Spleen (tissue), 13 donors: ENCODE measurements around the gene FRMD5. TPM values are rescaled to one million over a fixed set of nuclear protein-coding genes. Genes with fewer than 3 reads are reported as not detected.
A peak's percentile ranks its signal among the peaks of the same experiment; 100 is the strongest.
"Not testable (repeated sequence)": the region's sequence is repeated elsewhere in the genome, so short reads cannot be mapped to it uniquely, and the experiment has no call there.

ENCODE experiments used
- DNase-seq: peaks from one replicate; pipeline ENCODE4 v3.0.0-alpha.2; 2020
- H3K27ac ChIP-seq, 8 donors: fragments of 200-600 bp; sonication (generic) in 7 of 8; 1 replicate in 4 of 8; 2 replicates in 4 of 8; pipeline versions ENCODE4 v1.5.0 to v1.8.0; 2016 to 2021; ENCODE audit warnings: inconsistent platforms in 4 of 8, mild to moderate bottlenecking in 4 of 8, moderate library complexity in 1 of 8
- H3K27me3 ChIP-seq, 7 donors: fragments of 200-600 bp; sonication (generic) in 6 of 7; replicated peaks in 1 of 7; 1 replicate in 4 of 7; 2 replicates in 3 of 7; pipeline versions ENCODE4 v1.5.0 to v1.8.0; 2016 to 2021; ENCODE audit warnings: inconsistent platforms in 3 of 7, mild to moderate bottlenecking in 1 of 7
- H3K36me3 ChIP-seq, 6 donors: fragments of 200-600 bp; sonication (generic) in 5 of 6; 1 replicate in 4 of 6; 2 replicates in 2 of 6; pipeline versions ENCODE4 v1.5.0 to v1.8.0; 2016 to 2021; ENCODE audit warnings: inconsistent platforms in 2 of 6
- H3K4me1 ChIP-seq, 6 donors: fragments of 200-600 bp; sonication (generic) in 5 of 6; 1 replicate in 3 of 6; 2 replicates in 3 of 6; pipeline versions ENCODE4 v1.5.0 to v1.8.0; 2016 to 2021; ENCODE audit warnings: inconsistent platforms in 3 of 6
- H3K4me3 ChIP-seq, 8 donors: fragments of 200-600 bp; sonication (generic) in 7 of 8; 1 replicate in 4 of 8; 2 replicates in 4 of 8; pipeline versions ENCODE4 v1.5.0 to v1.8.0; 2016 to 2021; ENCODE audit warnings: inconsistent platforms in 4 of 8, mild to moderate bottlenecking in 4 of 8, moderate library complexity in 2 of 8
- H3K9me3 ChIP-seq, 8 donors: fragments of 200-600 bp; sonication (generic) in 7 of 8; 1 replicate in 4 of 8; 2 replicates in 4 of 8; pipeline versions ENCODE4 v1.5.0 to v1.8.0; 2016 to 2021; ENCODE audit warnings: inconsistent platforms in 4 of 8
- CTCF ChIP-seq, 11 experiments: fragments of 200-600 bp in 7 of 11; fragments of 450-650 bp in 4 of 11; sonication (generic) in 4 of 11; IDR thresholded peaks in 8 of 11; conservative IDR thresholded peaks in 3 of 11; 1 replicate in 7 of 11; 2 replicates in 4 of 11; pipeline versions ENCODE4 v1.4.0 to v1.8.0; 2016 to 2021; ENCODE audit warnings: antibody characterized with exemption in 11 of 11, inconsistent platforms in 4 of 11, mild to moderate bottlenecking in 1 of 11
- POLR2A ChIP-seq, 3 donors: fragments of 450-650 bp; IDR thresholded peaks; one replicate each; pipeline ENCODE4 v1.5.1; 2017; ENCODE audit warnings: antibody characterized with exemption in 3 of 3, mild to moderate bottlenecking in 1 of 3
- POLR2AphosphoS5 ChIP-seq, 3 donors: sonication (generic); formaldehyde crosslinking; IDR thresholded peaks; one replicate each; pipeline ENCODE4 v1.5.1; 2017; ENCODE audit warnings: antibody characterized with exemption in 3 of 3
- WGBS, 5 donors: extraction: QIAGEN DNeasy Blood & Tissue Kit in 3 of 5; methylation state at CpG; one replicate each; pipeline versions ENCODE4 v1.1.5 to v1.1.7; 2013 to 2018; 5-methylcytosine and 5-hydroxymethylcytosine counted together
- intact Hi-C: fragments of 100-400 bp; cut with DNase I; formaldehyde crosslinking; loops from one replicate; pipeline ENCODE4 v1.15.0; 2023; ENCODE audit warnings: low total_unique reads
- long read RNA-seq, 2 donors: transcript quantifications; one replicate each; lab custom pipeline, GENCODE V29; 2026
- polyA plus RNA-seq, 3 donors: library from polyadenylated mRNA; stranded (reverse); fragments of 200-250 nt; gene quantifications; one replicate each; pipeline ENCODE4 v1.2.1, GENCODE V29; 2013
- total RNA-seq, 7 donors: library from RNA; depleted of rRNA in 3 of 7; stranded (reverse); fragments of >200 nt in 3 of 7; fragmentation: NEBNext Ultra II Directional in 4 of 7; extraction: Animal tissue kit (Norgen Biotek cat#: 25700) in 4 of 7; gene quantifications; one replicate each; pipeline versions ENCODE4 v1.1.0 to v1.2.1, GENCODE V29; 2016 to 2021
- donor health status: healthy with polysubstance abuse.
- donor health status: DM: no; HTN: no; CAD: no; lungs with moderate emphysema.
- donor health status: DM: no; HTN: no; CAD: no.
- donor health status: Bipolar disorder and iron deficiency.
- donor health status: healthy.
- donor health status: DM: no; HTN: no; CAD: no.
- donor health status: DM: yes; HTN: yes; CAD: no.

The FRMD5 gene
- 1 to 10 TPM in 1 of 7 donors, under 1 TPM in 5, not detected in 1; 0.32 to 1.0 (median 0.51) TPM for total RNA-seq
- polyA plus RNA-seq: under 1 TPM; 0.09 to 0.51 (median 0.09) TPM
- long read RNA-seq, donor 1: 0 reads
- long read RNA-seq, donor 2: 0 reads

GRCh38 chr15:44195151-44195740 is at the start of gene FRMD5:
FRMD5 (minus strand) TSS chr15:44195271.
- H3K27me3 ChIP-seq: peaks cover 0 to 91% (median 44%) of the 10 kb centered on the region in 7 donors
- H3K36me3 ChIP-seq: no peaks in the 10 kb centered on the region
- 0 to 1% (median 1%) methylated on average over 36 to 43 of the region's 43 CpGs for WGBS, 5 donors
- peak within 1 kb of the TSS in 3 of 8 donors; percentile 16 to 53 (median 37) for H3K27ac ChIP-seq
- TF ChIP-seq CTCF (IDR thresholded peaks at IDR 0.05 in 8 of 11, conservative IDR thresholded peaks at IDR 0.05 in 3 of 11): peak in 6 of 11 experiments; percentile 26 to 50 (median 45)
- TF ChIP-seq POLR2A (IDR thresholded peaks at IDR 0.05): no peak
- TF ChIP-seq POLR2AphosphoS5 (IDR thresholded peaks at IDR 0.05): peak in 2 of 3 donors; percentile 72 to 73
- H3K4me3 ChIP-seq: peak within 1 kb of the TSS; percentile 49 to 79 (median 64)
- H3K9me3 ChIP-seq: no peaks in the 10 kb centered on the region
- intact Hi-C loops: no loop called here
- H3K4me1 ChIP-seq: peaks cover 3 to 27% (median 24%) of the 10 kb centered on the region in 6 donors
- DNase-seq: peak; percentile 90

- intact Hi-C loops: no loop called here
- H3K4me1 ChIP-seq: no peaks in the 10 kb centered on the region
- no peaks in the 10 kb centered on the region for H3K9me3 ChIP-seq
- DNase-seq: no peak
- no peak overlapping the region for H3K4me3 ChIP-seq
- H3K36me3 ChIP-seq: no peaks in the 10 kb centered on the region
- peaks cover 0 to 12% (median 0%) of the 10 kb centered on the region in 7 donors for H3K27me3 ChIP-seq
- TF ChIP-seq POLR2A (IDR thresholded peaks at IDR 0.05) (no peak), POLR2AphosphoS5 (IDR thresholded peaks at IDR 0.05) (no peak), CTCF (IDR thresholded peaks at IDR 0.05 in 8 of 11, conservative IDR thresholded peaks at IDR 0.05 in 3 of 11) (no peak)
- 65 to 94% (median 90%) methylated on average over 3 of the region's 3 CpGs for WGBS, 5 donors
- H3K27ac ChIP-seq: no peak overlapping the region
These were observed 48.8 kb upstream of the FRMD5 start for GRCh38 chr15:44243829-44244228.

GRCh38 chr15:44243141-44243540 is 48.1 kb upstream of the FRMD5 start:
- TF ChIP-seq POLR2AphosphoS5 (IDR thresholded peaks at IDR 0.05) (no peak), CTCF (IDR thresholded peaks at IDR 0.05 in 8 of 11, conservative IDR thresholded peaks at IDR 0.05 in 3 of 11) (no peak), POLR2A (IDR thresholded peaks at IDR 0.05) (no peak)
- intact Hi-C loops: no loop called here
- Histone ChIP-seq H3K9me3 (no peaks in the 10 kb centered on the region), H3K4me1 (no peaks in the 10 kb centered on the region), H3K27me3 (peaks cover 0 to 12% (median 0%) of the 10 kb centered on the region in 7 donors), H3K27ac (no peak overlapping the region), H3K4me3 (no peak overlapping the region), H3K36me3 (no peaks in the 10 kb centered on the region)
- DNase-seq: no peak
- WGBS, 5 donors: 79 to 93% (median 87%) methylated on average over 1 of the region's 1 CpG

GRCh38 chr15:44231842-44232241 is 36.8 kb upstream of the FRMD5 start:
- Histone ChIP-seq H3K4me3 (no peak overlapping the region), H3K4me1 (no peaks in the 10 kb centered on the region), H3K27ac (no peak overlapping the region), H3K36me3 (no peaks in the 10 kb centered on the region), H3K9me3 (no peaks in the 10 kb centered on the region), H3K27me3 (peaks cover 0 to 15% (median 0%) of the 10 kb centered on the region in 7 donors)
- DNase-seq: no peak
- intact Hi-C loops: no loop called here
- 54 to 84% (median 64%) methylated on average over 1 of the region's 1 CpG for WGBS, 5 donors
- no peak for TF ChIP-seq POLR2A (IDR thresholded peaks at IDR 0.05)
- TF ChIP-seq POLR2AphosphoS5 (IDR thresholded peaks at IDR 0.05): no peak
- TF ChIP-seq CTCF (IDR thresholded peaks at IDR 0.05 in 8 of 11, conservative IDR thresholded peaks at IDR 0.05 in 3 of 11): no peak

- WGBS, 5 donors: 80 to 95% (median 86%) methylated on average over 3 to 4 of the region's 4 CpGs
- intact Hi-C loops: not testable (repeated sequence)
These were observed 34.2 kb upstream of the FRMD5 start for GRCh38 chr15:44229301-44229700.

More at GRCh38 chr15:44229301-44229700, 34.2 kb upstream of the FRMD5 start:
- H3K27ac ChIP-seq, H3K36me3 ChIP-seq, DNase-seq, H3K4me3 ChIP-seq, H3K9me3 ChIP-seq, H3K4me1 ChIP-seq: not testable (repeated sequence)
- peaks cover 0 to 19% (median 0%) of the 10 kb centered on the region in 7 donors for H3K27me3 ChIP-seq
